Inflammatory macrophage (primary cell): ENCODE measurements around the gene CORO1C.
"Not testable (repeated sequence)": the region's sequence is repeated elsewhere in the genome, so short reads cannot be mapped to it uniquely, and the experiment has no call there.

ENCODE experiments used
- DNase-seq, 2 donors: peaks; one replicate each; pipeline ENCODE4 v3.0.0-alpha.2; 2020 to 2022
- total RNA-seq, 18 experiments: gene quantifications; one replicate each; lab custom pipeline; 2026; ENCODE audit warnings: mixed read lengths in 6 of 18, inconsistent platforms in 2 of 18; lab: John Stamatoyannopoulos, UW

The CORO1C gene
- 277 to 1,204 (median 834) reads per million in 18 experiments for total RNA-seq

- DNase-seq, result peak; percentile 97 to 99
These were observed at the start of gene CORO1C for GRCh38 chr12:108731105-108731865. CORO1C (minus strand) TSS chr12:108731518; CDS start chr12:108701318, 30,200 bp downstream.

GRCh38 chr12:108779998-108780688 is 48.8 kb upstream of the CORO1C start:
- DNase-seq, result no peak

DNA sequence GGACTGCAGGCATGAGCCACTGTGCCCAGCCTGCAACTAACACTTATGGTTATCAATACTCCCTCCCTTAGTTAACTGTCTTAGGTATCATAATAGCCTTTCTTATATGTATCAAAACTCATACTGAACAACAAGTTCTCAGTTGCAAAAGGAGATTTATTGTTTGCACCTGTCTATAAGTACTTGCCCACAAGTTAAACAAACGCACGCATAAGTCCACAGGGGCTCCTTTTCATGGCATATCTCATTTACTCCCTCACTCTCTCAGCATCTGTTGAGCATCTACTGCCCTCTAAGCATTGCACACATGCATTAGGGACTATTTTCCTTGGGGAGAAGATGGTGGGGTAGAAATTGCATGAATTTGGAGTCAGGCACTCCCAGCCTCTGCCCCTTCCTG is 46.7 kb upstream of the CORO1C start:
- DNase-seq, result no peak

- DNase-seq, result no peak
These were observed 45.8 kb upstream of the CORO1C start for GRCh38 chr12:108777156-108777555.

DNA sequence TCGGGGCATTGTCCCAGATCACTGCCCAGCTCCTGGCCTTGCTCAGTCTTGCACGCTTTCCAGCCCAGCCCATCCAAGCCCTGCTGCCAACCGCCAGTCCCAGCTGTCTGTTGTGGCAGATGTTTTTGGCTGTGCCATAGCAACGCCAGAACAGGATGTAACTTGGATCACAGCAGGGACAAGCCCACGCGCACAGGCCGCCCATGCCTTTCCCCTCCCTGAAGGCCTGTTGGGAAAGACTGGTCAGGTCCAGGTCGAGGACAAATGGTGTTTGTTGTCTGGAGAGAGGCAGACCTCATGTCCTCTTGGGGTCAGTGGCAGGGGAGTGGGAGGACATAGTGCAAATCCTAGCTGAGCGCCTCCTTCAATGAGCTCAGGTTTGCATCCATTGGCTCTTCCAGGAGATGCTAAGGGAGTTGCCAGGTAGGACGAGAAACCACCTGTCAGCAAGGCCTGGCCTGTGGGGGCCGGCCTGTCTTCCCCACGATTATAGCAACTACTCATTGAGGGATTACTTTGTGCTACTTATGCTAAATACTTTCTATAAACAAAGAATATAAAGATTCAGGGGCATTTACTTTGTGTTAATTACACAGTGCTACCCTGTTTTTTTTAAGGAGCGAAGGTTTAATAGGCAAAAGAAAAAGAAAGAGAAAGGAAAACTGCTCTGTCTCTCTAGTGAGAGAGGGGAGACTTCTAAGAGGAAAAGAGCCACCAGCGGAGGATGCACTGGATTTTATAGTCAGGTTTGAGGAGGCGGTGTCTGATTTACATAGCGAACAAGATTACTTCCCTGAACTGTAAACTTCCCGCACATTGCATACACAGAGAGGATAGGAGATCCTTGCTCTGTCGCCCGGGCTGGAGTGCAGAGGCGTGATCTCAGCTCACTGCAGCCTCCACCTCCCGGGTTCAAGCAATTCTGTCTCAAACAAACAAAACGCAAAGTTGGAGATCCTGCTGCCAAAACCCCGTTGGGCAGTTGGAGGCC is 42.8 kb upstream of the CORO1C start:
- peak; percentile 87 to 93 for DNase-seq

- DNase-seq, result no peak
These were observed 41.8 kb upstream of the CORO1C start for GRCh38 chr12:108772891-108773797.

DNA sequence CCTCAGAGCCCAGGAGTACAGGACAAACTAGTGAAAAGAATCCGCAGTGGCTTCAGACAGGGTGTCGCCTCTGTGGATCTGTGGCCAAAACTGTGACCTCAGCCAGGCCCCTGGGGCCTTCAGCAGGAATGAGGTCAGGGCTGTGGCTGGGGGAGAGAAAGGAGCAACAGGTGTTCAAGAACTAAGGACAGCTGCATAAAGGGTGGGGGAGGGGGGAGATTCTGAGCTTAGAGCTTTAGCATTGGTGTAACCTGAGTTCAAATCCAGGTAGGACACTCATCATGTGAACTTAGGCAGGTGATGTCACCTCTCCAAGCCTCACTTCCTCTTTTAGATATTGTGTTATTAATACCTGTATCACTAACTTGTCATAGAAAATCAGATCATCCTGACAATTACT is 40.9 kb upstream of the CORO1C start:
- no peak for DNase-seq

DNA sequence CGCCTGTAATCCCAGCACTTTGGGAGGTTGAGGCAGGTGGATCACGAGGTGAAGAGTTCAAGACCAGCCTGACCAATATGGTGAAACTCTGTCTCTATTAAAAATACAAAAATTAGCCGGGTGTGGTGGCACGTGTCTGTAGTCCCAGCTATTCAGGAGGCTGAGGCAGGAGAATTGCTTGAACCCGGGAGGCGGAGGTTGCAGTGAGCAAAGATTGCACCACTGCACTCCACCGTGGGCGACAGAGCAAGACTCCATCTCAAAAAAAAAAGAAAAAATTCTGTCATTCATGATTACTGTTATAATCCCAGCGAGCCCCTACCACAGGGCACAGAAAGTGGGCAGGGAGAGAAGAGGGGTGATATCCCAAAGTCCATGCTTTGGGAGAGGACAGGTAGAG is 40.5 kb upstream of the CORO1C start:
- DNase-seq, result not testable (repeated sequence)

DNA sequence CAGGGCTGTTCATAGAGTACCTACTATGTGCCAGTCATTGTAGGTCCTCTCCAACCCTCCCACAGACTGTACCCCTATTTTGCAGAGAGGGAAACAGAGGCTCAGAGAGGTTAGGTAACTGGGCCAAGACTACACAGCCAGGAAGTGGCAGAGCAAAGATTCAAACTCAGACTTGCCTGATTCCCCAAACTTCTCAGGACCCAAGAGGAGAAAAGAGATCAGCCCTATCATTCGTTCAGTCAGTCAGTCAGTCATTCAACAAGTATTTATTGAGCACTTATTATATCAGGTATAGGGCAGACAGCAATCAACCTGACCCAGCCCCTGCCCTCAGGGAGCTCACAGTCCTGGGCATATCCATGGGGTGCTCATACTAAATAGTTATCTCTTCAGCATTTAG is 39.6 kb upstream of the CORO1C start:
- no peak for DNase-seq

DNA sequence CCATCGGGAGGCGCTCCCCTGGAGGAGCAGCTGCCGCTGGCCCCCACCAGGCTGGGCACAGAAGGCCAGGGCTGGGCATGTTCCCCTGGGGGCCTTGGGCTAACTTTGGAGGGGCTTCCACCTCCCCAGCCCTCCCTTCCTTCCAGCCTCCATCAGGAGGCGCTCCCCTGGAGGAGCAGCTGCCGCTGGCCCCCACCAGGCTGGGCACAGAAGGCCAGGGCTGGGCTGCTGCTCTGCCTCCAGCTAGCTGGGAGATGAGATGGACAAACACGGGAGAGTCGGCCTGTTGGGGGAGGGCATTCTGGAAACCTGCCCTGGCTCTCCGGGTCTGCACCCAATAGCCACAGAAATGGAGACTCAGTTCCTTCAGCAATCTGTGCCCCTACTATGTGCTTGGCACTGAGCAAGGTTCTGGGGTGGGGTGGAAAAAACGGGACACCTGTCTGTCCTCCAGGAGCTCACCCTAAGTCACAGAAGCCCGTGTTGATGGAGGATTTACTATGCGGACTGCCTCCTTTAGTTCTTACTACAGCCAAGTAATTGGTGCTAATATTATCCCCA is 39.0 kb upstream of the CORO1C start:
- DNase-seq, result no peak

DNA sequence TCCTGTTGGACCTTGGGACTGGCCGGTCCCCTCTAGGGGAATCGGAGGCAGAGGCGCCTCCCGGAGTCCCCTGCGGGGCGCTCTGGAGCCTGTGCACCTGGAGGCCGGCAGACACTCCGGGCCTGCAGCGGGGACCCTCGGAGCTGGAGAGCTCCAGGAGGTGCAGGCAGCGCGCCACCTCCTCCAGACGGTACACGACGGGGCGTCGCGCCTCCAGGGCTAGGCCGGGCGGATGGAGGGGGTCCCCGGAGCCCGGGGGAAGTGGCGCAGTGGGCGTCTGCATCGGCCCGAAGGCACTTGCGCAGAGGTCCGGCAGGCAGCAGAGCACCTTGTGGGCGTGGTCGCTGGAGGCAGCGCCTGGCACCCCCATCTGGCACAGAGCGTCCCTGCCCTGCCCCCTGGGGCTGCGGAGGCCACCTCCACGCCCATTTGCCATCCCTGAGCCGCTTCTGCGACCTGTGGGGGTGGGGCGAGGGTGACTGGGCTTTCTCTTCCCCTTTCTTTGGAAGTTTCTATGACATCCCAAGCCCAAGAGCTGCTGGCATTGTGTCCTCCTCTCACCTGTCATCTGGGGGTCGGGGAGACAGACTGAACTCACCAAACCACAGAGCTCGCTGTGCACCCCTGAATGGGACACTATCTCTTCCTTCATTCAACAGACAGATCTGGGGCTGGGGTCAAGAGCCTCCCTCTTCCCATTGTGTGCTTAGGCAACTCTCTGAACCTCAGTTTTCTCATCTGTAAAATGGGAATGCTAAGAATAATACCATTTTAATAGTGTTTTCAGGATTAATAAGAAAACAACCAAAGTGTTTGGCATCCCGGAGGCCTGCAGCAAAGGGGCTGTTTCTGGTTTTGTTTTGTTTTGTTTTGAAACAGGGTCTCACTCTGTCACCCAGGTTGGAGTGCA is 37.5 kb upstream of the CORO1C start:
- DNase-seq, result peak; percentile 44 to 68

- no peak for DNase-seq
These were observed 35.0 kb upstream of the CORO1C start for GRCh38 chr12:108766294-108766693.

DNA sequence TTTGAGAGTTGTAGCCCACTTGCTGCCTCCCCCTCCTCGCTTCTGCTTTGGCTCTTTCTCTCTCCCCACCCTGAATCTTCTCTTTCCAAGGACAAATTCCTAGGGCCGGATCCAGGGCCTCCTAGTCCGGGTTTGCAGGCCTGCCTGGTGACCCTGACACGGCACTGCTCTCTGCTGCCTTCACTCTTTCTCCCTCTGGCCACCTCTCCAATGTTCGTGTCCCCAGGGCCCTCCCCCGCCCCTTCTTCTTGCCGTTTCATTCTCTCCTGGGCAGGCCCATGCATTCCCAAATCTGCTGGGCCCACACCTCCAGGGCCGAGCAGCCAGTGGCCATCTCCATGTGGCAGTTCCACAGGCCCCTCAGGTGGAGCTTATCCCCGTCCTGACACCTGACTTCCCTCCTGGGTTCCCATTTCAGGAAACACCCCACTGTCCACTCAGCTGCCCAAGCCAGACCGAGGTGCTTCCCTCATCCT is 34.0 kb upstream of the CORO1C start:
- no peak for DNase-seq

- DNase-seq, result no peak
These were observed 33.4 kb upstream of the CORO1C start for GRCh38 chr12:108764540-108765288.

- DNase-seq, result no peak
These were observed 29.9 kb upstream of the CORO1C start for GRCh38 chr12:108761226-108761625.

GRCh38 chr12:108759924-108760323 is 28.6 kb upstream of the CORO1C start:
- DNase-seq, result peak; percentile 45 to 72

GRCh38 chr12:108757856-108758255 is 26.5 kb upstream of the CORO1C start:
- no peak for DNase-seq

- no peak for DNase-seq
These were observed 25.1 kb upstream of the CORO1C start for GRCh38 chr12:108756421-108756820.

- no peak for DNase-seq
These were observed 24.2 kb upstream of the CORO1C start for GRCh38 chr12:108755481-108755880.
